NOMO-1 treated with DMSO at 0.1 percent for 48 hours (cell line): ENCODE measurements around the gene TBC1D4.
"Not testable (repeated sequence)": the region's sequence is repeated elsewhere in the genome, so short reads cannot be mapped to it uniquely, and the experiment has no call there.

Experiments
- DNase-seq: peaks from one replicate; lab custom pipeline; 2025; ENCODE audit not compliant: unreplicated experiment; lab: John Stamatoyannopoulos, UW

Gene TBC1D4

DNA sequence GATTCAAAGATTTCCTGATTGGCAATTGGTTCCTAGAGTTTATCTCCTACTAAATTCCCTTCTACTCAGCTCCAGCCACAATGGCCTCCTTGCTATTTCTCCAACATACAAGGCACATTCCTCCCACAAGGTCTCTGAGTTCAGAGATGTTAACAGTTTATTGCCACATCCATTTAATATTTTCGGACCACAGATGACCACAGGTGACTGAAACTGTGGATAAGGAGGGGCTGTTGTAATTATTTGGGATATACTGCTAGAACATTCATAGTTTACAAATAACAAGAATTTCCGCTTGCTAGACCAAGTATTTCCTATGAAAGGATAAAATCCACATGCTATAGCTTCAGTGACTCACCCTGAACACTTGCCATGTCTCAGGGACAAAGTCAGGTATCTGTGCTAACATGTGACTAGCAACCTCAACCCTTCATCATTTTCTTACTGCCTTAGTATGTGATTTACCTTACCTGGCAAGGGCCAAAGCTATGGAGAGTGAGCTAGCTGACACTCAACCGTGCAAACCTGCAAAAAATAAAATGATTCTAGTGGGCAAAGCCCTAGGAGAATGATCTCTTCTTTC, 117.7 kb downstream of the TBC1D4 start:
- DNase-seq, result no peak

DNA sequence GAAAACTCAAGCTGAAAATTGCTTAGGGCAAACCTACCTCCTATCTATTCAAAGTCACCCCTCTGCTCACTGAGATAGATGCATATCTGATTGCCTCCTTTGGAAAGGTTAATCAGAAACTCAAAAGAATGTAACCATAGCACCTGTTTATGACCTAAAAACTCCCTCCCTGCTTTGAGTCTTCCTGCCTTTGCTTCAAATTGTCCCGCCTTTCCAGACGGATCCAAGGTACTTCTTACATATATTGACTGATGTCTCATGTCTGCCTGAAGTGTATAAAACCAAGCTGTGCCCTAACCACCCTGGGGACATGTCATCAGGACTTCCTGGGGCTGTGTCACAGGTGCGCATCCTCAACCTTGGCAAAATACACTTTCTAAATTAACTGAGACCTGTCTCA, 118.6 kb downstream of the TBC1D4 start:
- no peak for DNase-seq

DNA sequence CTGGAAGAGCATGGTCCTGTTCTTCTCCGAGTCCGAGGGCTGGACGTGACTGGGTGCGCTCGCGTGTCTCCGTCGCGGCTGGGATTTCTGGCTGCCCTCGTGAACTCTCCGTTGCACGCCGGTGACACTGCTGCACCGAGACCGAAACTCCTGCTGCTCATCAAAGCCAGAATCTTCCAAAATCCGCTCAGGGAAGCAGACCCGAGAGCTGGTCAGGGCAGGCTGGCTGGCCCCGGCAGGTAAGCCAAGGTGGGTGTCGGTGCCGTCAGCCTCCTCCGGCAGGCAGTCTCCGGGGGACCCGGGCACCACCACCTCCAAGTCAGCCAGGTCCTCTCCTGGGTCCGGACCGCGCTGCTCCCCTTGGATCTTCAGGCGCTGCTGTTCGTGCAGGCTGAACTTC, 119.9 kb downstream of the TBC1D4 start:
- DNase-seq, result no peak

DNA sequence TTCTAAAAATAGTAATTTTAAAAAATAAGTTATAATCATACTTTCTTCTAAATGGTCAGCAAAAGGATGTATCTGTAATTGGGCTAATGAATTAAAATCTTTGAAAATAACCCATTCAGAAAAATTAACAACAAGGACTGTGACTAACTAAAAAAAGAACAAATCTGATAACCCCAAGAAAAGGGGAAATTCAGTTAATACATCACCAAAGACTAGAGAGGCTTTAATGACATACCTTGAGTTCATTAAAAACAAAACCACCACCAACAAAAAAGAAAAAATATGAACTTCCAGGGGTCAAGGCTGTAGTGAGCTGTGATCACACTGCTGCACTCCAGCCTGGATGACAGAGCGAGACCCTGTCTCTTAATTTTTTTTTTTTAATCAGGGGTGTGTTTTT, 121.8 kb downstream of the TBC1D4 start:
- no peak for DNase-seq

DNA sequence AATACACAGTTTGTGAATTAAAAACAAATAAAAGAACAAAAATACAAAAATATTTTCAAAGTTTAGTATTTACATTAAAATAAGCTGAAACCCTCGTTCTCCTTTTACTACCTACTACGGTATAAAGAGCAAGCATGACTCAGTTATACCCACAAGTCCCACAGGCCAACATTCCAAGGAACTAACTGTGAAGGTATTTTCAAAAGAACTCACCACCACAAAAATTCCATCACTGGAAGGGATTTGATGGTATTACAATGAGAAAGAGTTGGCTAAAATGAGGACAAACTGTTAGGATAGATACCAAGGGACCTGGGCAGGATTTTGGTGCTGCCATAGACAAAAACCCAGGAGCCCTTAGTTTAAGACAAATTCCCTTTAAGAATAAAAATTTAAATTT, 122.7 kb downstream of the TBC1D4 start:
- DNase-seq, result no peak

DNA sequence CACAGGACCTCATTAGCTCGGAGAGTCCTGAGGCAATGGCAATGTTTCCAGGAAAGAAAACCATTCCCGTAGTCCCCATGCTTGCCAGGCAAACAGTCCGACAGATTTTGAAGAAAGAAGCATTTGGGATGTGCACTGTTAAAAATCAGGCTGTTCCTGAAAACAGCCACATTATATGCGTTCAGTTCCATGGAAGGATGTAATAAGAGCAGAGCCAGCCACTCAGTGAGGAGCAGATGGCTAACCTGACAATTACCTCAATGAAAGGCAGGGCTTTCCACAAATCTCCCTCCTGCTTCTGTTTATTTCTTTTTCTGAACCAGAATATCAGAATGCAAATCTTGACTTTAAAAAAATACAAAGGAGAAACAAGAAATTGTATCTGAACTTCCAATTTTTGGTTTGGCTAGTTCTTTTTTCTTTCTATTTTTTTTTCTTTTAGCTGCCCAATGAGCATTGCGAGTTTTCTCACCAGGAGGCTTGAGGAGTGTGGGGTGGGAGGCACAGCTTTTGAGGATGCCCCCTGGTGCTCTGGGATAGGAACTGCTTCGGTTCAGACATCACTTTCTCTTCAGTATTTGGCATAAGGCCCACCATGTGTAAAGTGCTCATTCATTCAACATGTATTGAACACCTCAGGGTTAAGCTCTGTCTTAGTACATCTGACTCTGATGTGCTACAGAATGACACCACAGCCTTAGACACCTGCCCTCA, 124.2 kb downstream of the TBC1D4 start:
- DNase-seq, result peak; percentile 42

DNA sequence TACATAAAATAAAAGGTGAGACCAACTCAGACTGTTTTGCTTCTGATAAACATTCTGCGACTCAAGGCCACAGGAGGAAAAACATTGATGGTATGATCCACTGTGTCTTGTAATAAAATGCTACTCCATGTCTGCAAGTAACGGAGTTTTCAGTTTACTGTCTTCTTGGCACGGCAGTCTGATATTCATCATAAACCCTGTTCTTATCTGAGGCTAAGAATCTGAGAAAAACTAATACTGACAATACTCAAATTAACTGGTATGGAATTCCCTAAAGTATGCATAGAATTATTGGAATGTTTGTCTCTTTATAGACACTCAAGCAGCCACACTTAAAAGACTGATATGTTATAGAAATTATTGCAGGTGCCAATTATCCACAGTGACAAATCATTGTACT, 125.5 kb downstream of the TBC1D4 start:
- DNase-seq, result no peak

DNA sequence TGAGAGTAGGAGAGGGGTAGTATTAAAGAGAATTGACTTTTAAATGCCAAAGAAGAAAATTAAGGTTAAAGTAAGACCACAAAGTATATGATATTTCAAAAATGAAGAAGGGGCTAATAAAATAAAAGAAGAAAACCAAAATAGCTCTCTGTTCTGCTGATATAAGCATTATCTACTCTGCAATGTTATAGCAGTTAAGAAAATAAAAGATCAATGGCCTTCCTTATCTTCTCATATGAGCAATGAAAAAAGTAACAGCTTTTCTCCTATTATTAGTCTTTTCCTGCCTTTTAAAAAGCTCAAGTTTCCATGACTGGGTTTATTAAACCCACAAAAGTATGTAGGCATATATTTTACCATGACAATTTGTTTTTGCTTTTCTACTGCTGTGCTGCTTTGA, 126.4 kb downstream of the TBC1D4 start:
- DNase-seq, result no peak

DNA sequence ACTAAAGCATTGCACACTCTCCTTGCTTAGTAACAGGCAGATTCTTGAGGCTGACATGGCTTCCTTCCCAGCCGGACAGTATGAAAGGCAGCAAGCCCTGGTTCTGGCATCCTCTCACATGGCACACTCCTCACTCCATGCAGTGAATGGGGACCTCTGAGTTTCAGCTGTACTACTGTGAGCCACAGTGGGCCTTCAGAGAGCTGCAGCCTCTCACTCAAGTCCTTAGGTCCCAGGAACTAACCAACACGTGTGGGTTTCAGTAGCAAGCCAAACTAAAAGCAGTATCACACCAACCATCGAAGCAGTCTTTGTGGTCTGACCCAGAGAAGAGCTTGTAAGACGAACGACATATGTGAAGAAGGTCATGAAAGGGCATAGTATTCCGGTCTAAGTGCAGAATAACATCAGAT, 128.2 kb downstream of the TBC1D4 start:
- no peak for DNase-seq

DNA sequence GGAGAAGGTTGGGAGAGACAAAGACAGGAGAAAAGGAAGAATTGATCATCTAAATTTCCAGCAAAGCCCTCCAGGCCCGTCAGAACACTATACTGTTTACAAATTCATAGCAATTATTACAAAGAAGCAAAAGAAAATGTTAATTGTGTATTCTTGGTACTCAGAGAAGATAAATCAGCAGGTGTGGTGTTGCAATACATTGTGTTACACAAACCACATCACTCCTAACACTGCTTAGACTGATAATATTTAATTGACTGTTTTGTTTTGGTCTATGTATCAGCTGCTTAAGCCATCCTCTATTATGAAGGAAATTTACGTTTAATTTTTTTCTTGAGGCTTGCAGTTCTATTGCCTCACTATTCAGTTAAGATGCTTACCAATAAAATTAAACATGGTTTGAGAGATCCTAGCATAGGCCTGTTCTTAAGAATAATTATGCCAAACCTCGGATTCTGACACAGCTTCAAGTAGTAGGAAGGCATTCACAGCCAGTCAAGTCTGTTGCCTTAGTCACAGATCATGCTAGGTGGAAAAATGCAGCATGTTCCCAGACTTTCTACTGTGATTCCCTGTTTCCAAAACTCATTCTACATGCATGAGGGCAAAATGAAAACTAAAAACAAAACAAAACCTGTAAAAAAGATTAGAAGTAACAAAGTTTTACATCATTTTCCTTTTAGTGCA, 129.2 kb downstream of the TBC1D4 start:
- DNase-seq, result no peak

DNA sequence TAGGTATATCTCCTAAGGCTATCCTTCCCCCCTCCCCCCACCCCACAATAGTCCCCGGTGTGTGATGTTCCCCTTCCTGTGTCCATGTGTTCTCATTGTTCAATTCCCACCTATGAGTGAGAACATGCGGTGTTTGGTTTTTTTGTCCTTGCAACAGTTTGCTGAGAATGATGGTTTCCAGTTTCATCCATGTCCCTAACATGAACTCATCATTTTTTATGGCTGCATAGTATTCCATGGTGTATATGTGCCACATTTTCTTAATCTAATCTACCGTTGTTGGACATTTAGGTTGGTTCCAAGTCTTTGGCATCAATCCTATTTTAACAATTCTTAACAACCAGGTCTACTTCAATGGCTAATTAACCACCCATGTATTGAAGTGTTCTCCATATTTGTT, 130.4 kb downstream of the TBC1D4 start:
- DNase-seq, result not testable (repeated sequence)

DNA sequence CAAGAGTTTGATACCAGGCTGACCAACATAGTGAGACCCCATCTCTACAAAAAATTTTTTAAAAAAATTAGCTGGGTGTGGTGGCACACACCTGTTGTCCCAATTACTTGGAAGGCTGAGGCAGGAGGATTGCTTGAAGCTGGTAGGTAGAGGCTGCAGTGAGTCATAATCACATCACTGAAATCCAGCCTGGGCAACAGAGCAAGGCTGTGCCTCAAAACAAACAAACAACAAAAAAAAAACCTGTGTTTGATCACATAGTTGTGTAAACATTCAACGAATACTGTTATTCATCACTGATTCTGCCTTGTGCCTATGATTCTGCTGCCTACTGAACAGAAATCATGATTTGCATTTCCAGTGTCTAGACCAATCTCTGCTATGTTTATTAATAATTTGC, 134.0 kb downstream of the TBC1D4 start:
- no peak for DNase-seq

DNA sequence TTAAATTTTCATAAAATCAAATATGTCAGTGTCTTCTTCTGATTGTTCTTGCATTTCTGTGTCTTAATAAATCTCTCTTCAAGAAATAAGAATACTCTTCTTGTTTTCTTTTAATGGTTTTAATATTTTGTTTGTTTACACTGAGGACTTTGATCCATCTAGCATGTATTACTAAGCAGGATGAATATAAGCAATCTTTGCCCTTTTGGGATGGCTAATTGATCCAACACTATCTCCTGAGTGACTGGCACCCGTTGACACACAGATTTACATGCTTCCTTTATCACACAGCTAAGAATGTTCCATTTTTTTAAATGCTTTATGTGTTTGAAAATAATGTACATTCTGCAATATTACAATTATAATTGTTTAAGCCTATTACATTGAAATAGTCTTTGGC, 134.5 kb downstream of the TBC1D4 start:
- no peak for DNase-seq

DNA sequence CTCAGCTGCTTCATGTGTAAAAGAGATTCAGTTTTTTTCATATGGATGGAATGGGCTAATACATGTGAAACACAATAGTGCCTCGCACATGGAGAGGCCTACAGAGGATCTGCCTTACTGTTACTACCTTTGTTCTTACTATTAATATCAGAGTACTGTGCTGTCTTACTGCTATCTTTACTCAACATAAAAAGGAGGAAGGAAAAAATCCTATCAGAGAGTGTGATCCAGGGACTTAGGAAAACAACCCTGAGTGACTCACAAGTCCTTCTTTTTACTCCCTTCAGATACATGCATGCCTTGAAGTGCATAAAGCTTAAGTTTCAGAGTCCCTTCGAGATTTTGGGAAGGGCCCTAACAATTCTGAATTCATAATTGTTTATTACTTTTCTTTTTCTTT, 136.8 kb downstream of the TBC1D4 start:
- no peak for DNase-seq

DNA sequence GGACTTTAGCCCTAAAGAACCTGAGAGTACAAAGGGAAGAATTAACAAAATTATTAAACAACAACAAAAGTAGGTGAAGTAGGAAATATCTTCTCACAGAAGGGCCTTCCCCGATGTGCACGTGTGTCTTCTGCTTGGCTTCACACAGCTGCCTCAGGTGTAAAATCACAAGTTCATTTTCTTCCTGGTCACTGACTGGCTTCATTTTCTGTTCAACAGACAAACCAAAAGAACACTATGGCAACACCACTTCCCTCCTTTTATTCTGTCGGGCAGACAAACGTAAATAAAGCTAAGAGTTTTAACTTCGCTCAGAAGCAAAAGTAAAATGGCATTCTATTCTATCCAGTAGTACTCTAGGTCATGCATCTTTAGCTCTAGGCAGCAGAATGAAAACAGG, 140.9 kb downstream of the TBC1D4 start:
- DNase-seq, result no peak

DNA sequence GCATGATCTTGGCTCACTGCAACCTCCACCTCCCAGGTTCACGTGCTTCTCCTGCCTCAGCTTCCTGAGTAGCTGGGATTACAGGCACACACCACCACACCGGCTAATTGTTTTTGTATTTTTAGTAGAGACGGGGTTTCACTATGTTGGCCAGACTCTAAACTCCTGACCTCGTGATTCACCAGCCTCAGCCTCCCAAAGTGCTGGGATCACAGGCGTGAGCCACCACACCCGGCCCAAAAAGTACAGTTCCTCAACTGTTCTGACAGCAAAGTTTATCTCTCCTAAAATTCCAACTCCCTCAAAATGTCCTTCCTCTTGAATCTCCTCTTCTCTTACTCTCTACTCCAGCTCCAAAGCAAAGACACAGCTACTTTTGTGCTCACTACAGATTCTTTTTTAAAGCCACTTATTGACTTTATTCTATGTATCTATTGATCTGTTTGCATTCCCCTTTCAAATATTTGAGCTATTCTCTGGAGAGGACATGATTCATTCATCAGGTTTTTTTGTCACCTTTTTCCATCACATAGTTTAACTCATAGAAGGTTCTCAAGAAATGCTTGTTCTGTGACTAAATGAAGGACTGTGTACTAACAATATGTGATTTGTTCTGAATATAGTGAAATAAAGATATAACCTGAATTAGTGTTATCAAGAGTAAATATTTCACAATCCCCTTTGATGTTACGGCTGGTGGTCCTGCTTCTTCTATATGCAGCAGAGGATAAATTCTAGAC, 142.2 kb downstream of the TBC1D4 start:
- DNase-seq, result no peak

DNA sequence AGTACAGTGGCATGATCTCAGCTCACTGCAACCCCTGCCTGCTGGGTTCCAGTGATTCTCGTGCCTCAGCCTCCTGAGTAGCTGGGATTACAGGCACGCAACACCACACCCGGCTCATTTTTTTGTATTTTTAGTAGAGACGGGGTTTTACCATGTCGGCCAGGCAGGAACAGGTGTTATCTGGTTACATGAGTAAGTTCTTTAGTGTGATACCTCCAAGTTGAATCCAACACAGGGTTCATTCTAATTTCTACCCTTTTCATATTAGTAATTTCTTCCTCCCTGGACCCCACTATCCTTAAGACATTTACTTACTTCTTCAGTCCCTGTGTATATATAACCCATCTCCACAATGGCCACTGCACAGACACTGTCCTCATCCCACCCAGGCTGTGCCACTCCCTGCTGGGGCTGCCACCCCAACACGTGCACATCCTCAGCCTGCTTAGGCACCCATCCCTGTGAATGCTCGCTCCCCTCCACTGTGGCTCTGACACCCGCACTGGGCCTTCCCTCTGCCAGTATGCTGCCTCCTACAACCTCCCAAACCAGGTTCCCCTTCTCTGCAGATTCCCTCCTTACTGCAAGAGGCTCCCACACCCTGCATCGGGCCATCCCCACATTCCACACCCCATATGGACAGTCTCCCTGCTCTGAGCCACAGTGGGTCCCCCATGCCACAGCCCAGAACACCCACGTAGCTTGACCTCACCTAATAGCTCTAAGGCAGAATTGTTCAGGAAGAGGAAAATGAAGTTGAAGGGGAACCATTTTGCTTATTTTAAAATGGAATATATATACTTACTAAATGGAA, 147.1 kb downstream of the TBC1D4 start:
- no peak for DNase-seq

DNA sequence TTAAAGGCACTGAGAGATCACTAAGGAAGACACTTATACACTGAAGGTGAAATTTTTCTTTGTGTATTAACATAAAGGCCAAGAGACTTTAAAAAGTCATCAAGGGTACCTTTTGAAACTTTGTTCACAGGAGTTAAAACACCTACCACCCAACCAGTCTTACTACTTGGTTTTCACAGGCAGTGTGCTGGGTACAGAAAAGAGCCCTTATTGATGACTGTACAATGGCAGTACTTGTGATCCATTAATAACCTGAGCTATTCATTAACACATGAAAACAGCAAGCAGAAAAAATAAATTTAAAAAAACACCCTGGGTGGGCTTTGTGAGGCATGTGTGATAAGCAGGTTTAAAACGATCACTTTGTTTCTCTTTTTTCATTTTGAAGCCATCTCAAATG, 148.9 kb downstream of the TBC1D4 start:
- DNase-seq, result no peak

DNA sequence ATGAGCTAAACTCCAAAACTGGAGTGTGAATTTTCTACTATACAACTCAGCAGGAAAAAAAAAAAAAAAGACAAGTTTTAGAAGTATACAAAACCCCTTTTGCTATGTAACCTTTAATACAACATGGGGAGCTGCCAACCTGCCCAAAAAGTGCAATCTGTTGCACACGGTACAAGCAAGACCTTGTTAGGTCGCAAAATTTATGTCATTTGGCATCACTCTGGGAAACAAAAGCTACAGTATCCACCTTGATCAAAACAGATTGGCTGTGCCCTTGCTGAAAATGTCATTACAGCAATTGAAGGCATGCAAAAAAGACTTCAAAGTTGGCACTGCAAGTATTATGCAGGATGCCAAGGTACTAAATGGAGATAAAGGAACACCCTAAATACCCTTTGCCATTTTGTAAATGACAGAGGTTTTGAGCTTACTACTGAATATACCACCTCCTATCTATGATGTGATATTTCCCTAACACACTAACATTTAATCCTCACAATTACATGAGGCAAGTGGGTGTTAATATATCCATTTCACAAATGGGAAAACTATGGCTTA, 150.1 kb downstream of the TBC1D4 start:
- DNase-seq, result no peak

DNA sequence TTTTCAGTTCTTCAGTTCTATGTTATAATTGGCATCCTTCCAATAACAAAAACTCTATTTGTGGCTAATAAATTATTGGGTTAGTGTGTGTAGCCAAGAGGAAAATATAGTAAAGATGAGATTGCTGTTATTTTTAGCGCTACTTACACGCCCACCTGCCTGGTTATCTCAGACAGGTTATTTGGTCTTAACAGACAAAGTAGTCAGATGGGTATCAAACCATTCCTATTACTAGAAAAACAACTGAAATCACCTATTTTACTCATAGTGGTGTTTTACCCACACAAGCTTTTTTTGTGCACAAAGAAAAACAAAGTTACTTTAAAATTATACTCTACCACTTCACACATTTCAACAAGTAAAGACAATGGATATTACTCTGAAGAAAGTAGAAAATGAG, 151.2 kb downstream of the TBC1D4 start:
- no peak for DNase-seq

DNA sequence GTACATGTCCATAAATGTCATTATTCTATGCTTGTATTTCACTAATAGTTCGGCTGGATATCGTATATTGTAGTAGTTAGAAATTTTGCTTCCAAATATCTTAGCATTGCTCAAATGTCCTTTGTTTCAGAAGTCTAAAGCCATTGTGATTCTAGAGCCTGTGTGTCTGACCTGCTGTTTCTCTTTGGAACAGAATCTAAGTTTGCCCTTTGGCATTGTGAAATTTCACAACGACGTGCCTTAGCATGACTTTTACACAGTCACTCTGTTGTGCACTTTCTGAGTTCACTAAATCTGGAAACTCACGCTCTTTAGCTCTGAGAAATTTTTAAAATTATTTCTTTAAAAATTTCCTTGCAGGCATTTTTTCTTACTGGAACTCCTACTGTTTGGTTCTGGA, 152.2 kb downstream of the TBC1D4 start:
- no peak for DNase-seq
